Measurements from ENCODE around the gene D2HGDH. TPM values are rescaled to one million over a fixed set of nuclear protein-coding genes. Genes with fewer than 3 reads are reported as not detected.
A peak's percentile ranks its signal among the peaks of the same experiment; 100 is the strongest.

Gene D2HGDH
- total and polyA plus RNA-seq, 2 of the 13 experiments (the other 11 are each of a cell fraction or from before 2014, with no cell fraction given), result 19.2 to 20.3 TPM

DNA sequence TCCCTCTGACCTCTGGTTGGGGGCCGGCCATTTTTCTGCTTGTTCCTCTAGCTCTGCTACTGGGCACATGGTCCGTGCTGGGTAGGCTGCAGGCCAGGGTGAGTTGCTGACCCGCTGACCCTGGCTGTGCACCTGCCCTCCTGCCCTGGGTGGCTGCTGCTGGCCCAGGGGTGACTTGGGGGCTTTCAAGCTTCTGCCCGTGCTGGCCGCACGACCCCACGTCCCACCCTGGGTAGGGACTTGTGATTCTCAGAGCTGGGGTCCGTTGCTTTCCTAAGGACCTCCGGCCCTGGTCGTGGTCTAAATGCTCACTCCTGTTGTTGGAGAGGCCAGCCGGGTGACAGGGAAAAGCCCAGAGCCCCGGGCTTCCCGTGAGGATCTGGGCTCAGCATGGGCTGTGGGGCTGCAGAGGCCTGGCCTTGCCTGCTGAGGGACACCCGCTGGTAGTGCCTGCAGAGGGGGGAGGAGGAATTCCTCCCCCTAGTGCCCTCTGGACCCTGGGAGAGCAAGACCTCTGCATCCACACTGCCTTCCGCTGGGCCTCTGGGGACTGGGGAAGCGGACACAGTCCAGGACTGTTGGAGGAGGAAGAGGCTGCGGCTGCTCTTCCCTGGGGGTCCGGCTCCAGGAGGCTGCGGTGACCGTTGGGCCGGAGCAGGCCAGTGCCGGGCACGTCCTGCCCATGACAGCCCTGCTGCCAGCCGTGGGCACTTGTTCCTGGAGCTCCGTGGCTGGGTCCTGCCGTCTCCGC lies 35.9 kb downstream of the D2HGDH start (continued):
- TF ChIP-seq, protein P1, sequence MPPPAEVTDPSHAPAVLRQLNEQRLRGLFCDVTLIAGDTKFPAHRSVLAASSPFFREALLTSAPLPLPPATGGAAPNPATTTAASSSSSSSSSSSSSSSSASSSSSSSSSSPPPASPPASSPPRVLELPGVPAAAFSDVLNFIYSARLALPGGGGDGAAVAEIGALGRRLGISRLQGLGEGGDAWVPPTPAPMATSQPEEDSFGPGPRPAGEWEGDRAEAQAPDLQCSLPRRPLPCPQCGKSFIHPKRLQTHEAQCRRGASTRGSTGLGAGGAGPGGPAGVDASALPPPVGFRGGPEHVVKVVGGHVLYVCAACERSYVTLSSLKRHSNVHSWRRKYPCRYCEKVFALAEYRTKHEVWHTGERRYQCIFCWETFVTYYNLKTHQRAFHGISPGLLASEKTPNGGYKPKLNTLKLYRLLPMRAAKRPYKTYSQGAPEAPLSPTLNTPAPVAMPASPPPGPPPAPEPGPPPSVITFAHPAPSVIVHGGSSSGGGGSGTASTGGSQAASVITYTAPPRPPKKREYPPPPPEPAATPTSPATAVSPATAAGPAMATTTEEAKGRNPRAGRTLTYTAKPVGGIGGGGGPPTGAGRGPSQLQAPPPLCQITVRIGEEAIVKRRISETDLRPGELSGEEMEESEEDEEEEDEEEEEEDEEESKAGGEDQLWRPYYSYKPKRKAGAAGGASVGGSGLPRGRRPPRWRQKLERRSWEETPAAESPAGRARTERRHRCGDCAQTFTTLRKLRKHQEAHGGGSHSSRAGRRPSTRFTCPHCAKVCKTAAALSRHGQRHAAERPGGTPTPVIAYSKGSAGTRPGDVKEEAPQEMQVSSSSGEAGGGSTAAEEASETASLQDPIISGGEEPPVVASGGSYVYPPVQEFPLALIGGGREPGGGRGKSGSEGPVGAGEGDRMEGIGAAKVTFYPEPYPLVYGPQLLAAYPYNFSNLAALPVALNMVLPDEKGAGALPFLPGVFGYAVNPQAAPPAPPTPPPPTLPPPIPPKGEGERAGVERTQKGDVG (CRISPR knock-in tag; IDR thresholded peaks at IDR 0.05; ENCODE audit: borderline replicate concordance), result no peak
- TF ChIP-seq SOX13 (IDR thresholded peaks at IDR 0.05) (0 out of 2 replicates have a peak, but pooled peaks have one; percentile 20), SOX13 (CRISPR knock-in tag; conservative IDR thresholded peaks at IDR 0.05 in 1 of 2, IDR thresholded peaks at IDR 0.05 in 1 of 2) (peak in 1 of 2 experiments; percentile 81; a peak in 2 of 4 replicates), SAFB2 (CRISPR knock-in tag; IDR thresholded peaks at IDR 0.05; ENCODE audit: borderline replicate concordance, low read depth) (no peak; the same call in 1 of the 2 replicates), MEF2D (CRISPR knock-in tag; IDR thresholded peaks at IDR 0.05) (peak; percentile 85), ZNF552 (CRISPR knock-in tag; IDR thresholded peaks at IDR 0.05; ENCODE audit: borderline replicate concordance) (peak; percentile 95), PRPF4 (IDR thresholded peaks at IDR 0.05; ENCODE audit: low read depth, low read length, poor library complexity, severe bottlenecking) (no peak), ZNF772 (CRISPR knock-in tag; IDR thresholded peaks at IDR 0.05) (peak; percentile 94), ZFP90 (CRISPR knock-in tag; IDR thresholded peaks at IDR 0.05; ENCODE audit: borderline replicate concordance) (peak; percentile 98), ZNF83 (CRISPR knock-in tag; IDR thresholded peaks at IDR 0.05; ENCODE audit: borderline replicate concordance) (no peak), GATA4 (IDR thresholded peaks at IDR 0.05; ENCODE audit: borderline replicate concordance, low read depth) (peak; percentile 88), HCFC1 (IDR thresholded peaks at IDR 0.05; ENCODE audit: low read depth, low read length) (peak; percentile 39; the same call in 1 of the 2 replicates), ZFY (CRISPR knock-in tag; IDR thresholded peaks at IDR 0.05) (peak; percentile 94), PHF20 (CRISPR knock-in tag; IDR thresholded peaks at IDR 0.05) (peak; percentile 66), JDP2 (CRISPR knock-in tag; IDR thresholded peaks at IDR 0.05; ENCODE audit: borderline replicate concordance) (no peak; the same call in 1 of the 2 replicates), SIN3B (IDR thresholded peaks at IDR 0.05; ENCODE audit: low read length) (peak; percentile 54; the same call in 1 of the 2 replicates), ZNF782 (CRISPR knock-in tag; IDR thresholded peaks at IDR 0.05; ENCODE audit: borderline replicate concordance) (no peak; the same call in 1 of the 2 replicates), ZNF263 (CRISPR knock-in tag; IDR thresholded peaks at IDR 0.05) (peak; percentile 90), FIP1L1 (IDR thresholded peaks at IDR 0.05; ENCODE audit: borderline replicate concordance, insufficient read depth, low read depth, low read length) (peak; percentile 80; the same call in 1 of the 2 replicates), ZSCAN31 (CRISPR knock-in tag; IDR thresholded peaks at IDR 0.05; ENCODE audit: low read depth) (peak; percentile 90; the same call in 1 of the 2 replicates)
- TF ChIP-seq, protein P2, sequence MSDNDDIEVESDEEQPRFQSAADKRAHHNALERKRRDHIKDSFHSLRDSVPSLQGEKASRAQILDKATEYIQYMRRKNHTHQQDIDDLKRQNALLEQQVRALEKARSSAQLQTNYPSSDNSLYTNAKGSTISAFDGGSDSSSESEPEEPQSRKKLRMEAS (IDR thresholded peaks at IDR 0.05), result peak; percentile 76
- TF ChIP-seq, protein P3, sequence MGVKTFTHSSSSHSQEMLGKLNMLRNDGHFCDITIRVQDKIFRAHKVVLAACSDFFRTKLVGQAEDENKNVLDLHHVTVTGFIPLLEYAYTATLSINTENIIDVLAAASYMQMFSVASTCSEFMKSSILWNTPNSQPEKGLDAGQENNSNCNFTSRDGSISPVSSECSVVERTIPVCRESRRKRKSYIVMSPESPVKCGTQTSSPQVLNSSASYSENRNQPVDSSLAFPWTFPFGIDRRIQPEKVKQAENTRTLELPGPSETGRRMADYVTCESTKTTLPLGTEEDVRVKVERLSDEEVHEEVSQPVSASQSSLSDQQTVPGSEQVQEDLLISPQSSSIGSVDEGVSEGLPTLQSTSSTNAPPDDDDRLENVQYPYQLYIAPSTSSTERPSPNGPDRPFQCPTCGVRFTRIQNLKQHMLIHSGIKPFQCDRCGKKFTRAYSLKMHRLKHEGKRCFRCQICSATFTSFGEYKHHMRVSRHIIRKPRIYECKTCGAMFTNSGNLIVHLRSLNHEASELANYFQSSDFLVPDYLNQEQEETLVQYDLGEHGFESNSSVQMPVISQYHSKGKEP (CRISPR knock-in tag; IDR thresholded peaks at IDR 0.05), result no peak; the same call in 1 of the 2 replicates
- TF ChIP-seq, protein P4, sequence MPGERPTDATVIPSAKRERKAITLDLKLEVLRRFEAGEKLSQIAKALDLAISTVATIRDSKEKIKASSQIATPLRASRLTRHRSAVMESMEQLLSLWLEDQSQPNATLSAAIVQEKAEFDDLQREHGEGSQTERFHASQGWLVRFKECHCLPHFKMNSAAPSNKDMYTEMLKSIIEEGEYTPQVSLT (CRISPR knock-in tag; IDR thresholded peaks at IDR 0.05; ENCODE audit: borderline replicate concordance, low read depth), result no peak

Measured in HepG2 (cell line).